Testis (tissue), 2 donors: ENCODE measurements around the gene CPT1B.

ENCODE experiments used
- POLR2A ChIP-seq: fragments of 450-650 bp; IDR thresholded peaks from one replicate; pipeline ENCODE4 v1.6.1; 2017; ENCODE audit warnings: antibody characterized with exemption, mild to moderate bottlenecking, moderate library complexity
- TF ChIP-seq, protein P1 (sequence below), 3 experiments: fragments of 450-650 bp in 2 of 3; fragments of 200-600 bp in 1 of 3; sonication (generic) in 1 of 3; IDR thresholded peaks; one replicate each; pipeline ENCODE4 v1.5.1; 2016 to 2019; ENCODE audit warnings: antibody characterized with exemption in 3 of 3, mild to moderate bottlenecking in 2 of 3, moderate library complexity in 1 of 3

DNA sequence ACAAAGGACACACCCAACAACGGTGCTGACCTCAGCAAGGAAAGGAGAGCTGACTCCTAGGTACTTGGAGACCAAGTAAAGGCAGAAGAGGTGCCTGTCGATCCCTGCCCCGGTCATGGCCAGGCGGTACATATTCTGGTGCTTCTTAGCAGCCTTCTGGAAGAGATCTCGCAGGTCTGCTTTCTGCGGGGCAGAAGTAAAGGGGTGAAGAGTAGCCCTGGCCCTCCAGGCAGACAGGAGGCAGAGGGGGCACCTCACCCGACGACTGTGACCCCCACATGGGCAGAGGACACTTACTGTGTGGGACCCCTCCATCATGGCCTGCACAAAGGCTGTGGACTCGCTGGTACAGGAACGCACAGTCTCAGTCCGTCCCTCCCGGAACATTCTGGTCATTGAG lies 7.4 kb downstream of the CPT1B start:
- TF ChIP-seq POLR2A = no peak
- TF ChIP-seq, protein P1, sequence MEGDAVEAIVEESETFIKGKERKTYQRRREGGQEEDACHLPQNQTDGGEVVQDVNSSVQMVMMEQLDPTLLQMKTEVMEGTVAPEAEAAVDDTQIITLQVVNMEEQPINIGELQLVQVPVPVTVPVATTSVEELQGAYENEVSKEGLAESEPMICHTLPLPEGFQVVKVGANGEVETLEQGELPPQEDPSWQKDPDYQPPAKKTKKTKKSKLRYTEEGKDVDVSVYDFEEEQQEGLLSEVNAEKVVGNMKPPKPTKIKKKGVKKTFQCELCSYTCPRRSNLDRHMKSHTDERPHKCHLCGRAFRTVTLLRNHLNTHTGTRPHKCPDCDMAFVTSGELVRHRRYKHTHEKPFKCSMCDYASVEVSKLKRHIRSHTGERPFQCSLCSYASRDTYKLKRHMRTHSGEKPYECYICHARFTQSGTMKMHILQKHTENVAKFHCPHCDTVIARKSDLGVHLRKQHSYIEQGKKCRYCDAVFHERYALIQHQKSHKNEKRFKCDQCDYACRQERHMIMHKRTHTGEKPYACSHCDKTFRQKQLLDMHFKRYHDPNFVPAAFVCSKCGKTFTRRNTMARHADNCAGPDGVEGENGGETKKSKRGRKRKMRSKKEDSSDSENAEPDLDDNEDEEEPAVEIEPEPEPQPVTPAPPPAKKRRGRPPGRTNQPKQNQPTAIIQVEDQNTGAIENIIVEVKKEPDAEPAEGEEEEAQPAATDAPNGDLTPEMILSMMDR (IDR thresholded peaks at IDR 0.05) = no peak
